ENCODE measurements around the gene NUP205. TPM values are rescaled to one million over a fixed set of nuclear protein-coding genes. Genes with fewer than 3 reads are reported as not detected.

NUP205 gene
- total and polyA plus RNA-seq, 11 donors = 9.4 to 18.6 (median 13.6) TPM

- ATAC-seq (no peak), DNase-seq (no peak)
- Histone ChIP-seq H3K36me3 (no peaks in the 10 kb centered on the region), H3K9me3 (no peaks in the 10 kb centered on the region), H3K27me3 (no peaks in the 10 kb centered on the region), H3K4me3 (no peak overlapping the region), H3K27ac (no peak overlapping the region), H3K4me1 (peaks cover 0 to 12% (median 0%) of the 10 kb centered on the region in 12 donors)
- intact Hi-C loops (cut with DNase I) = no loop called here
- no peak for TF ChIP-seq POLR2A (IDR thresholded peaks at IDR 0.05)
- no peak for TF ChIP-seq CTCF (IDR thresholded peaks at IDR 0.05)
Observed at GRCh38 chr7:135537905-135538304, 19.8 kb upstream of the NUP205 start.

DNA sequence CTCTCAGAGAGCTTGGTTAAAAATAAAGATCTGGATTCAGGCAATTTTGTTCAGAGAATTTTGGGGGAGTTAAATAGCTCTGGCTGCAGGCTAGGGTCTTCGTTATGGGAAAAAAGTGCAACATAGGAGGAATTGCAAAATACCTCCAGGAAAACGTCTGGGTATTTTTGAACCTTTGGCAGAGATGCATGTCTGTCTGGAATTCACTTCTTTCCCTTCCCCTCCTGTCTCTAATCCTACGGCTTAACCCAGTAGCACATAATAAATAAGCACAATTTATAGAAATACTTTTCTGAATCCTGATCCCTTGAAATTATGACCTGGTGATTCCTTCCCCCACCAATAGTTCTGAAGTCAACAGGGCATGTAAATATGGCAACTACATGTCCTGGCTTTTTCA lies 19.3 kb upstream of the NUP205 start:
- intact Hi-C loops (cut with DNase I) = no loop called here
- H3K4me1 ChIP-seq = peaks cover 0 to 12% (median 0%) of the 10 kb centered on the region in 12 donors
- no peaks in the 10 kb centered on the region for H3K27me3 ChIP-seq
- H3K36me3 ChIP-seq = no peaks in the 10 kb centered on the region
- no peak for TF ChIP-seq POLR2A (IDR thresholded peaks at IDR 0.05)
- no peak for TF ChIP-seq CTCF (IDR thresholded peaks at IDR 0.05)
- no peak overlapping the region for H3K4me3 ChIP-seq
- no peak for ATAC-seq
- H3K9me3 ChIP-seq = no peaks in the 10 kb centered on the region
- H3K27ac ChIP-seq = no peak overlapping the region
- 47 to 53% (median 48%) methylated on average over 3 of the region's 3 CpGs for WGBS, 4 donors
- no peak for DNase-seq

- TF ChIP-seq CTCF (IDR thresholded peaks at IDR 0.05) (no peak), POLR2A (IDR thresholded peaks at IDR 0.05) (no peak)
- H3K36me3 ChIP-seq = no peaks in the 10 kb centered on the region
- no peak overlapping the region for H3K4me3 ChIP-seq
- WGBS, 4 donors = 89 to 96% (median 91%) methylated on average over 2 of the region's 2 CpGs
- intact Hi-C loops (cut with DNase I) = no loop called here
- DNase-seq (no peak), ATAC-seq (no peak)
- no peaks in the 10 kb centered on the region for H3K9me3 ChIP-seq
- H3K27ac ChIP-seq = no peak overlapping the region
- H3K27me3 ChIP-seq = no peaks in the 10 kb centered on the region
- H3K4me1 ChIP-seq = peaks cover 0 to 12% (median 0%) of the 10 kb centered on the region in 12 donors
Observed at GRCh38 chr7:135539629-135540028, 18.1 kb upstream of the NUP205 start.

DNA sequence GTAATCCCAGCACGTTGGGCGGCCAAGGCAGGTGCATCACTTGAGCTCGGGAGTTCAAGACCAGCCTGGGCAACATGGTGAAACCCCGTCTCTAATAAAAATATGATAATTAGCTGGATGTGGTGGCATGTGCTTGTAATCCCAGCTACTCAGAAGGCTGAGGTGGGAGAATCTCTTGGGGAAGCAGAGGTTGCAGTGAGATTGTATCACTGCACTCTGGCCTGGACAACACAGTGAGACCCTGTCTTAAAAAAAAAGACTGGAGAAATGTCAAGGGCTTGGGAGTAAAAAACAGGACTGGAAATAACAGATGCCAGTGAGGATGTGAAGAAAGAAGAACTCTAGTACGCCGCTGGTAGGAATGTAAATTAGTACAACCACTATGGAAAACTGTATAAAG lies 16.7 kb upstream of the NUP205 start:
- 92 to 96% (median 95%) methylated on average over 6 of the region's 6 CpGs for WGBS, 4 donors
- Histone ChIP-seq H3K27ac (no peak overlapping the region), H3K27me3 (no peaks in the 10 kb centered on the region), H3K9me3 (no peaks in the 10 kb centered on the region), H3K4me1 (peaks cover 0 to 12% (median 0%) of the 10 kb centered on the region in 12 donors), H3K4me3 (no peak overlapping the region), H3K36me3 (no peaks in the 10 kb centered on the region)
- TF ChIP-seq CTCF (IDR thresholded peaks at IDR 0.05) = no peak
- TF ChIP-seq POLR2A (IDR thresholded peaks at IDR 0.05) = no peak
- intact Hi-C loops (cut with DNase I) = no loop called here
- no peak for DNase-seq
- ATAC-seq = no peak

Measured in heart left ventricle (tissue), 16 donors.